ENCODE results near the gene CERS6.
A peak's percentile ranks its signal among the peaks of the same experiment; 100 is the strongest.
"Not testable (repeated sequence)": the region's sequence is repeated elsewhere in the genome, so short reads cannot be mapped to it uniquely, and the experiment has no call there.

CERS6 gene

DNA sequence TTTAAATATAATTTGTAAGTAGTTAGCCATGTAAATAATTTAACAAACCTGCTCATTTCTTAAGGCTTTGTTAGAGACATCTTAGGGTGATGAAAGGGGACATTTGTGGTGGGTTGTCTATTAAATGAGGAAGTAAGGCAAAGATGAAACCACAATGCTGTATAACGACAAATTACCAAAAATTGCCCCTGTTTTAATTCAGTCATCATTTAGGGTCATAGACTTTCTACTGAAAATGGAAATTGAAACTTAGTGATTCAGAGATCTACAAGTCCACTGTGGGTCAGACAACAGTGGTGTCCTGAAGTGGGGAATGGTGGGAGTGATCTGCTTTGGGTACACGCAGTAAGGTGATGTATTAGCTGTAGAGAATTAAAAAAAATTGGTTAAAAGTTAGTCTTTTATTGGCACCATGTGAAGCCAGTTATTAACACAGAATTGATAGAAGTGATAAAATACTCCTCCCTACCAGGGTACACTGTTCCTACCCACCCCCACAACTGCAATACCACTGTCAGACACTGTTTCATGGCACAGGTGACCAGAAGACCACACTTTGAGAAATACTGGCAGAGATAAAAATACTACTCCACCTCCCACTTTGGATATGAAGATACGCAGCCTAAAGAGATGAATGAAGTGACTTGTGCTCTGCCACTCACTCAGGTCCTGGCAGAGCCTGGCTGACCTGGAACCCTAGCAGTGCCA, 13.4 kb downstream of the CERS6 start:
- no peak for DNase-seq

- no peak for DNase-seq
Observed at GRCh38 chr2:168470320-168471162, 14.5 kb downstream of the CERS6 start.

GRCh38 chr2:168471163-168471475, 15.0 kb downstream of the CERS6 start:
- DNase-seq, result peak; percentile 70

DNA sequence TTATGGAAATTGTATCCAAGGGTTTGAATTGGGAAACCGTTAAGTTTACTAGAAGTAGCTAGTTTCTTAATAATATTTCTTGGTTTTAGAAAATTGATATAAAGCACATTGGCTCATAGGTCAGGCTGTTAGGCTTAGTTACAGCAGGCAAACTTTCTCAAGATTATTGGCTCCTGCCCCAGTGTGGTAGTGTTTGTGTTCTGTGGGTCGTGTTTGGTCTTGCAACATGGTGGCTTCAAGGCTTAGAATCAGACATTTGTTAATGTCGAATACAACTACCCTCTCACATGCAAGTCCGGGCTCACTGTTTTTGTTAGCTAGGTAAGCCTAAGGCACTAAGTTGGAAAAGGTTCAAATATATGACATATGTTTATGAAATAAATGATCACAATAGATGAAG, 19.6 kb downstream of the CERS6 start:
- no peak for DNase-seq

GRCh38 chr2:168478206-168478605, 22.1 kb downstream of the CERS6 start:
- DNase-seq, result no peak

DNA sequence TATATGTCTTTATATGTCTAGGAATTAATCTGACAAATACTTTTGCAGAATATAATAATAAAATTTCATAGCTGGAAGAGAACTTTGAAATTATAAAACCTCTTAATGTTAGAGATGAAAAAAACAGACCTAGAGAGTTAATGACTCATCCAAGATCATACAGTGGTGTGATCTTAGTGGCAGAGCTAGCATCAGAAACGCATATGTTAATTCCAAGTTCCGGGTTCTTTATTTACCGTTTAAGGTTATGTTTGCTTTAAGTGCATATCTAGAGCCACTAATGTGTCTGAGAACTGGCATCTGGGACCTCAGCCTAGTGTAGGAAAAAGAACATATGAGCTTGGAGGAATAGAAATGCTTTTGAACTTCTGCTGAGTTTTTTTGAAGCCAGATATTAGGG, 24.3 kb downstream of the CERS6 start:
- DNase-seq, result no peak

GRCh38 chr2:168480825-168481585, 24.9 kb downstream of the CERS6 start:
- DNase-seq, result no peak

DNA sequence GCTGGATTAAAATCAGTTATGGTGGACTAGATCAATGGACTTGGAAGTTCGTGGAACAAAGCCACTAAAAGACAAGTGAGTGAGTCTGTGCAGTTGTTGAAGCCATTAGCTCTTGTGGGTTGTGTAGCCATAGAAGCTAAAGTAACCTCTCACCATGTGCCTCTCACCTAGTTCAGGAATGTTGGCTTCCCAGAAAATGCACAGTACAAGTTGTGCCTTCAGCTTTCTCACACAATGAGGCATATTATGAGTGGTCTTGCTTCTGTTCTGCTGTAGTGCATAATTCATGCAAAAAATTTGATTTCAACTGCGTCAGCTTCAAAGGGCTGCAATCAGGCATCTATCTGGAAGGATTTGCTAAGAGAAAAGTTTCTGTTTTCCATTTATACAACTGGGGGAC, 26.2 kb downstream of the CERS6 start:
- no peak for DNase-seq

GRCh38 chr2:168482952-168483831, 27.1 kb downstream of the CERS6 start:
- no peak for DNase-seq

GRCh38 chr2:168486477-168486876, 30.4 kb downstream of the CERS6 start:
- DNase-seq, result no peak

DNA sequence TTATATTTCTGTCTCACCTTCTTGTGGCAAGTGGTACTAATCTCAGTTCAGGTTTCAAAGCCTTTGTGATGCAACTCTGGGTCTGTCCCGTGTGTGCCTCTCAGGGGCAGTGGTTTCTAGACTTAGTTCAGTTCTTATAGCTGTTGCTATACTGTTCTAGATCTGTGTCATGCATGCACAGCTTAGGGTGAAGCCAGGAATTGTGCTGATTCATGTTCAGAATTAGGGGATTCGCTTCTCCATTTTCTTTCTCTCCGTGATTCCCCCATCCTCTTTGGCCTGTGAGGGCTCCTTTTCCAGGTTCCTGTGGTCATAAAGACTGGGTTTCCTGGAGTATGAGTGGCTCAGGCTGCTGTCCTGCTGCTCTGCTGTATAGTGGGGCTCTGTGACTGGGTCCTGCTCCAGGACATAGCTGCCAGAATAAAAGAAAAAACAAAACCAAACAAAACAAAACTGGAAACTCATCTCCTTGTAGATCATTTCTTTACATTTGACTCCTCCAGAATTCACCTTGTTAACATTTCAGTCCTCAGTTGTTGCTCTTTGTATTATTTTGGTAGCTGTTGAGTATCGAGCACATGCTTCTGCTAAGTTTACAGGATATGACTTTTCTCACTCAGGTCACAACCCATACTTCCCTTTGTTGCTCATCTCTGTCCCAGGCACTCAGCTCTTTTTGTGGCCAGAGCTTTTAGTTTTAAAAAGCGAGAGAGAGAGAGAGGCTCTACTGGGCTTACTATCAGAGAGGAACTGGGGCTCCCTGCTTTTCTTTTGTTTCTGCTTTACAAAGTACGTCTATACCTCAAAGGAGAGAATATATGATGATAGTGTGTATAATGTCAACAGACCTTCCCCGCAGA, 34.2 kb downstream of the CERS6 start:
- no peak for DNase-seq

DNA sequence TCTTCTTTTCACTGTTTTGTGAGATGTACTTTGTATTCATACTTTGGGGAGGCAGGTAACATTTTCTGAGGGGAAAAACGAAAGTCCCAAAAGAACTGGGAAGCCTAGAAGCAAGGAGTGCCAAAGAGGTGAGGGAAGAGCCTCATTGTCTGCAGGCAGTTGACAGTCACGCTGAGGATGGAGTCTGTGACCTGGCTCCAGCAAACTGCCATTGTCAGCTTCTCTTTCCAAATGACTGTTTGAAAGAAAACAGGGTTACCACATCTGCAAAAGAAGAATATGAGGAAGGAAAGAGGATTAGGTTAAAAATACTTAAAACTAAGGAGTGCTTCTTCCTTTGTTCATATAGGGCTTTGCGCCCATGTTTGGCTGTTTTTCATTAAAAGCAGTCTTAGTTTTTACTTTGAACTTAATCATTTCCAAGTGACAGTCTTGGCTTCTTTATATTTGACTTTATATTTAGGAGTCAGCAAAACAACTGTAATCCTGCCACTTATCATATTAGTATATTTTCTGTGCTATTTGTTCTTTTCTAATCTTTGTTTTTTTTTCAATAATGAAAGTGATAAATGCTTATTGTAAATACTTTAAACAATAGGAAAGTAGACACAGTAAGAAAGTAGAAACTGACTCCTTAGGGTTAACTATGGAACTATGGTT, 35.0 kb downstream of the CERS6 start:
- DNase-seq, result no peak

- not testable (repeated sequence) for DNase-seq
Observed at GRCh38 chr2:168491728-168492127, 35.7 kb downstream of the CERS6 start.

GRCh38 chr2:168493219-168493618, 37.1 kb downstream of the CERS6 start:
- not testable (repeated sequence) for DNase-seq

DNA sequence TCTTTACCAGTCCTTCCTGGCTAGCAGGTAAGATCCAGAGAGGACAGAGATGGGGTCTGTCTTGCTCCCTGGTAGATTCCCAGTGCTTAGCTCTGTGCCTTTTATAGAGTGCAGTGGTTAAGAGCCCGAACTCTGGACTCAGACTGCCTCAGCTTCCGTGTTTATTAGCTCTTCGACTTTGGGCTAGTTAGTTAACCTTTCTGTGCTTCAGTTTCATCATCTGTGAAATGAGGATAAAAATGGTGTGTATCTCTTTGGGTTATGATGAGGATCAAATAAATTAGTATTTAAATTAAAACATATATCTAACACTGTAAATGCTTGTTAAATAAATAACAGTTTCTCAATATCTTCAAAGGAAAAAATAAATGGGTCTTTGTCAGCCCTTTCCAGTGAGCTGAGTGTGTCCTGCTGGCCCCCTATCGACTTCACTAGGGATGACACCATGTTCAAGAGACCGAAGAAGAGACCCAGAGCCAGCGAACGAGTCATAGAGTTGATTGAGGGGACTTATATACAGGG, 38.2 kb downstream of the CERS6 start:
- DNase-seq, result no peak

- no peak for DNase-seq
Observed at GRCh38 chr2:168495524-168495923, 39.5 kb downstream of the CERS6 start.

DNA sequence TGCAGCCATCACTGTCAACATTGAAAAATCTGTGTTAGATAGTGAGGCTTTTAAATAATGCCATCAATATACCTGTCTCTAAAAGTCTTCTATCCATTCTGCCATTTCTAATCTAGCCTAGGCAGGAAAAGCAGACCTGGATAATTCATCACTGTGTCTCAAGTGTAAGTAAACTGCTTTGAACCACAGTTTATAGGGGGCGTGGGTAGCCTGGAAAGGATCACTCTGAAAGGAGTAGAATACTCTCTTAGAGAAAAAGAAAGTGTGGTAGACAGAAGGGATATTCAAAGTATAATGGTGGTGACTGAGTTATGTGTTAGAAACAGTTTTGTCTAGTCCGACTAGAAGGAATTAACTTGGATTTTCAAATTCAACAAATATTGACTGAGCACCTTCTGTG, 40.8 kb downstream of the CERS6 start:
- no peak for DNase-seq

DNA sequence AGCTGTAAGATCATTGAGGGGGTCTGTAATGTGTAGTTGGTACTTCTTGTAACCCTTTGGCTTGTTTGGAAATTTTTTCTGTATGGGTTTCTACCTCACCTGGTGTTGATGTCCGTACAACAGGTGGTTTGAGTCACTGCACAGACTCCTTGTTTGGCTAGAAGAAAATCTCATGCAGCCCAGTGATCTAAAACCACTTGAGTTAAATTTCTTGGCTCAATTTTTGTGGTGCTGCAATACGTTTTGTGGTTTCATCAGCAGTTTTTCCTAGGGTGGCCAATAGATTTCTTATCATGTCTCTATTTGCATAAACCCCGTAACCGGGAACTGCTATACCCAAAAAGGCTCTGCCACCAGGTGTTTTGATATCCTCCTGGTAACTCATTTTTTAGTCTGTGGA, 43.4 kb downstream of the CERS6 start:
- no peak for DNase-seq

DNA sequence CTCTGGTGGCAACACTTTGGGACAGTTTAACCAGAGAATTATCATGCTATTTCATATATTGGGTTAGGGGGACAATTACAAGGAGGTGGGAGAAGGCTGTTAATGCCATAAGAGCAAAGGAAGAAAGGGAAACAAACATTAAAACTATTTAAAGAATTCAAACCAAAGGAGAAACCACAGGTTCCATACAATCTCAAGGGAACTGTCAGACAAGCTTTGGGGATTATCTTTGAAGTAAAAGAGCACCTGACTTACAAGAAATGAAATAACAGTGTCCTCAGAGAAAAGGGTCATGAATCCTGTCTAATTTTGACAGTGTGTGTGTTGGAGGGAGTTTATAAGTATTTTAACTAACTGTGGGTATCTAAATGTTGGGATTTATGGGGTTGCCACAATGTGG, 44.4 kb downstream of the CERS6 start:
- no peak for DNase-seq

DNA sequence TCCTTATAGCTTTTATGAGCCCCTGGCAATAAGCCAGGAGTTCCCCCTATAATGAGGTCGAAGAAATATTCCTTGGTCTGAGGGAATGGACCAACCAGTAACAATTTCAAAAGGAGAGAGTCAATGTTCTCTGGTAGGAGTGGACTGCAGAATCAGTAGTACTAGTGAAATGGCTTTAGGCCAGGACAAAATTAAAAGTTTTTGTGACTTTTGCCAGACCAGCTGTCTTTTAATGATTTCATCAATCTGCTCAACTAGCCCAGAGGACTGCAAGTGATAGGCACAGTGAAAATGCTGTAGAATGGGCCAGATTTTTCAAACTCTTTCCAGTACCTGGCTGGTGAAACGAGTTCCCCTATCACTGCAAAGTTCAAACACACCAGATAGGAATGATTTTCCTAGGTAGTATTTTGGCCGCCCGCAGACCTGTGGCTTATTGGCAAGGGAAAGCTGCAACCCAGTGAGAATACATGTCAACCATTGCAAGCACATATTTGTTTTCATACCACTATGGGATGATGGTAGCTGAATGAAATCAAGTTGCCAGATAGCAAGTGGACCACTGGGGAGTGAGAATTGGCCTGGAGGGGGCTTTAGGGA, 45.5 kb downstream of the CERS6 start:
- no peak for DNase-seq

DNA sequence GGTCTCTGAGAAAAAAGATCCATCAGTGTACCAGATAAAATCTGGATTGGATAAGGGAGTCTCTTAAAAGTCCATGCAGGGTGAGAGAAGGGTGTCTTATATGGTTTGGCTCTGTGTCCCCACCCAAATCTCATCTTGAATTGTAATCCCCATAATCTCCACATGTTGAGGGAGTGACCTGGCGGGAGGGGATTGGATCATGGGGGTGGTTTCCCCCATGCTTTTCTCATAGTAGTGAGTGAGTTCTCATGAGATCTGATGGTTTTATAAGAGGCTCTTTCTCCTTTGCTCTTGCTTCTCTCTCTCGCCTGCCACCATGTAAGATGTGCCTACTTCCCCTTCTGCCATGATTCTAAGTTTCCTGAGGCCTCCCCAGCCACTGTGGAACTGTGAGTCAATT, 46.8 kb downstream of the CERS6 start:
- not testable (repeated sequence) for DNase-seq

All from DMS 273 treated with DMSO at 0.1 percent for 48 hours (cell line).